Activated T-helper 1 cell treated with anti-CD3 and anti-CD28 coated beads, Interleukin-2, amount 50 U/mL, for 16 hours (primary cell): Measurements from ENCODE around the gene KRTAP9-8.
"Not testable (repeated sequence)": the region's sequence is repeated elsewhere in the genome, so short reads cannot be mapped to it uniquely, and the experiment has no call there.

Experiments used
- DNase-seq, 2 donors: peaks; one replicate each; pipeline ENCODE4 v3.0.0-alpha.2; 2020; ENCODE audit warnings: low read depth in 1 of 2, low spot score in 1 of 2

Gene KRTAP9-8

GRCh38 chr17:41237949-41238437, at the start of gene KRTAP9-8:
KRTAP9-8 (plus strand) TSS chr17:41237999; CDS start chr17:41238052, 53 bp downstream.
- DNase-seq: not testable (repeated sequence)

- DNase-seq: not testable (repeated sequence)
Measured at GRCh38 chr17:41189837-41190318, 47.9 kb upstream of the KRTAP9-8 start, which contains the start of gene KRTAP9-1. KRTAP9-1 (plus strand) TSS chr17:41189887; CDS start chr17:41189887, 0 bp downstream.

DNA sequence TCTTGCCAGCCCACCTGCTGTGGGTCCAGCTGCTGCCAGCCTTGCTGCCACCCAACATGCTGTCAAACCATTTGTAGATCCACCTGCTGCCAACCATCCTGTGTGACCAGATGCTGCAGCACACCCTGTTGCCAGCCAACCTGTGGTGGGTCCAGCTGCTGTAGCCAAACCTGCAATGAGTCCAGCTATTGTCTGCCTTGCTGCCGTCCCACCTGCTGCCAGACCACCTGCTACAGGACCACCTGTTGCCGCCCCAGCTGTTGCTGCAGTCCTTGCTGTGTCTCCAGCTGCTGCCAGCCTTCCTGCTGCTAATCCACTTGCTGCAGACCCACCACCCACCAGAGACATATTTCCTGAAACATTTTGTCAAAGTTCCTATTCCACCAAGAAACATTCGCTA, 47.5 kb upstream of the KRTAP9-8 start:
- DNase-seq: no peak

DNA sequence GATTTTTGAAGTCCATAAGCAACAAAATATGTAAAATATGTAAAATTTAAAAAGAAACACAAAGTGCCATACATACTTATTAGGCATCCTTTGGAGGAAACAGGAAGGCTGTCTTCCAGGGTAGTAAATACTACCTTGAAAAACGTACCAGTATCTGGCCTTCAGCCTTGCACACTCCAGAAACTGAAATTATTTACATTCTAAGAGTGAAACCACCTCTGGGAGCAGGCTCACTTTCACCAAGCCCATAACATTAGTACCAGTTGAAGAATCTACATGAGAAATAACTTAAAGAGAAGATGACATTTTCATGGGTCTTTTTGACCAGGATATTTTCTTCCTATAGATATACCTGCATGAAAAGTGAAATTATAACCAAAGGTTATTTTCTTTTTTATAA, 41.7 kb upstream of the KRTAP9-8 start:
- DNase-seq: no peak

- DNase-seq: no peak
Measured at GRCh38 chr17:41199421-41200078, 38.2 kb upstream of the KRTAP9-8 start.

DNA sequence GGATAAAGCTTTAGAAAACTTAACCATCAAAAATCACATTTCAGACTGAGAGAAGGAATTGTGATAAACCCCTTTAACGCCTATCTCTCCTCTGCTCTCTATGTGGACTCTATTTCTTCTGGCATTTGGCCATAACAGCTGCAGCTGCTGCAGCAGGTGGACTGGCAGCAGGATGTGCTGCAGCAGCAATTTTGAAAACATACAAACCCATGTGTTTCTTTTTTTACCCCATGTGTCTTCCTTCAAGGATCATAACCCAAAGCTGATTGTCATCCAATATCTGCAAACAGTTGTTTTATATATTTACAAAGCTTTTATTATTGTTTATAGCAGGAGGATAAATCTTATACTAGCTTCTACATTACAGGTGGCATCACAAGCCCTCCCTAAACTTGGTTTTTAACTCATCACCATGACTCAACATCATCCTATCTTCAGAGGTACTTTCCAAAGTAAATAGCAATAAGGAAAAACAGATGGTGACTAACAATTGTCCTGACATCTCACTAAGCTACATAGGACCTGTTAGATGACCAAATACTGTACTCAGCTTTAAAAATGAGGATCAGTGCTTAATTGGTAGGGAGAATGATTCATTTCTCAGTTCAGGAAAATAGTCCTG, 25.8 kb upstream of the KRTAP9-8 start:
- no peak for DNase-seq

GRCh38 chr17:41212524-41213169, 25.2 kb upstream of the KRTAP9-8 start:
- no peak for DNase-seq

GRCh38 chr17:41215681-41216080, 22.1 kb upstream of the KRTAP9-8 start:
- no peak for DNase-seq

DNA sequence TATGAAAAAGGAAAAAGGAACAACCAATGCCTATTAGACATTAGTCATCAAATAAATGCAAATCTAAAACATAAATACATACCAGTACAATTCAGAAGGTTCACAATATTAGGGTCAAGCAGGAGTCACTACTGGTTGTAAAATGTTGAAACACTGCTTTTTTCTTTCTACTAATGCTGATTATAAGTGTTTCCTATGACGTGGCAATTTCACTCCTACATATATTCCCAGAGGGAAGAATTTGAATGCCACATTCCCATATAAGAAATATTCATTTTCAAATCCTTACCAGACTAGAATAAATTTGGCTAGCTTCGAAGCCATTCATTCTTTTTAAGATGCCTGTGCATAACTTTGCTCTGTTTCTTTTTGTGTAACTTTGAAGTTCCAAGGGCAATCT, 14.0 kb upstream of the KRTAP9-8 start:
- no peak for DNase-seq

DNA sequence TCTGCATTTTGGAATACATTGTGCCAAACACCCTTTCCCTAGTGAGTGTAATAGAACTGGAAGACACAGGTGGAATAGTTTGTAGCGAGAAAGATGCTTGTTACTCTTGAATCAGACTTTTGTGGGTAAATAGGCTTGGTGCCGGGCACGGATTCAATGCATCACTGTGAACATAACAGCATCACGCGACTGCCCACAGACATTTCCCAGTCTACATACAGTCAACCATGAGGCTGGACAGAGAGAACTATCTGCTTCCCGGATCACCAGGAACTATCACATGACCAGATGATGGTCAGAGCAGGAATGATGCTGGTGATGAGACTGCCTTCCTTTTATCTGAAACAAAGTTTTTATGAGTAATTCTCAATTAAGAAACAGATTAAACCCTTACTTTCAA, 11.7 kb upstream of the KRTAP9-8 start:
- DNase-seq: no peak

GRCh38 chr17:41226598-41227095, 11.2 kb upstream of the KRTAP9-8 start, which contains the start of gene KRTAP9-2:
KRTAP9-2 (plus strand) TSS chr17:41226648; CDS start chr17:41226655, 7 bp downstream.
- DNase-seq: not testable (repeated sequence)

DNA sequence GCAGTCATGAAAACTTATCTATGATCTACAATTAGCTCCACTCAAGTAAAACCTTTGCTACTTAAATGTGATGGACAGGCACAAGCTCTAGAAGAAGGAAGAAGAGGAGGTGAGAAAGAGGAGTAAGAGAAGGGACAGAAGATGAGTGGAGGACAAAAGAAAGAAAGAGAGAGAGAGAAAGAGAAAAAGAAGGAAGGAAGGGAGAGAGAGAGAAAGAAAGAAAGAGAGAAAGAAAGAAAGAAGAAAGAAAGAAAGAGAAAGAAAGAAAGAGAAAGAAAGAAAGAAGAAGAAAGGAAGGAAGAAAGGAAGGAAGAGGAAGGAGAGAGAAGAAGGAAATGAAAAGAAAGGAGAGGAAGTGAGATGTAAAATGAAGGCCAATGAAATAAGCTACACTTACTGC, 7.7 kb upstream of the KRTAP9-8 start:
- no peak for DNase-seq

DNA sequence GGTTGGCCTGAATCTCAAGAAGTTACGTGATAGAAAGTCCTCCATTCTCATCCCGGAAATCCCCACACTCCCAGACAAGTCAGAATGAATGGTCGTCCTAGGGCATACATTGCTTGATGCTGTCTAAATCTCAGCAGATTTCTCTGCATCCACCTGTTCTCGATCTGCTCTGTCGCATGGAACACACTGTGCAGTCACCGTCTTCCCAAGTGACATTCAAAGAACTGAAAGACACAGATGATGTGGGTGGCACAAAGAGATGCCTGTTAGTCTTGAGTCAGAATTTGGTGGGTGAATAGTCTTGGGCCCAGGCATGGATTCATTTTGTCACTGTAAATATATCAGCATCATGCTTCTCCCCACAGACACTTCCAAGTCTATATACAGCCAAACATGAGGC, 6.1 kb upstream of the KRTAP9-8 start:
- no peak for DNase-seq

DNA sequence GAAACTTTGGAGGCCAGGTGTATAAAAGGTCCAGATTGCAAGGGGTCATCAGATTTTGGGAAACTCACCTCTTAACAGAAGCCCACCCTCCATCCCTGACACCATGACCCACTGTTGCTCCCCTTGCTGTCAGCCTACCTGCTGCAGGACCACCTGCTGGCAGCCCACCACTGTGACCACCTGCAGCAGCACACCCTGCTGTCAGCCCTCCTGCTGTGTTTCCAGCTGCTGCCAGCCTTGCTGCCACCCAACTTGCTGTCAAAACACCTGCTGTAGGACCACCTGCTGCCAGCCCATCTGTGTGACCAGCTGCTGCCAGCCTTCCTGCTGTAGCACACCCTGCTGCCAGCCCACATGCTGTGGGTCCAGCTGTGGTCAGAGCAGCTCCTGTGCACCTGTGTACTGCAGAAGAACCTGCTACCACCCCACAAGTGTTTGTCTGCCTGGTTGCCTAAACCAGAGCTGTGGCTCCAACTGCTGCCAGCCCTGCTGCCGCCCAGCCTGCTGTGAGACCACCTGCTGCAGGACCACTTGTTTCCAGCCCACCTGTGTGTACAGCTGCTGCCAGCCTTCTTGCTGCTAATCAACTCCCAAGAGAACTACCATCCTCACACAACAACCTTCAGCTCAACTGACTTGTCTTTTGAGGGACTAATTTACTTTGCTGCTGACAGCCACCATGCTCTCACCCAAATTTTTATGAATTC, 5.2 kb upstream of the KRTAP9-8 start, which contains the start of gene KRTAP9-3:
Gene KRTAP9-3, plus strand, starts transcription at position 51 of the 707 bp plus-strand sequence. Its CDS starts 53 bp downstream, at position 104.
- not testable (repeated sequence) for DNase-seq

GRCh38 chr17:41237116-41237515, 683 bp upstream of the KRTAP9-8 start:
- not testable (repeated sequence) for DNase-seq

GRCh38 chr17:41246995-41247787, 9.4 kb downstream of the KRTAP9-8 start:
- DNase-seq: not testable (repeated sequence)

DNA sequence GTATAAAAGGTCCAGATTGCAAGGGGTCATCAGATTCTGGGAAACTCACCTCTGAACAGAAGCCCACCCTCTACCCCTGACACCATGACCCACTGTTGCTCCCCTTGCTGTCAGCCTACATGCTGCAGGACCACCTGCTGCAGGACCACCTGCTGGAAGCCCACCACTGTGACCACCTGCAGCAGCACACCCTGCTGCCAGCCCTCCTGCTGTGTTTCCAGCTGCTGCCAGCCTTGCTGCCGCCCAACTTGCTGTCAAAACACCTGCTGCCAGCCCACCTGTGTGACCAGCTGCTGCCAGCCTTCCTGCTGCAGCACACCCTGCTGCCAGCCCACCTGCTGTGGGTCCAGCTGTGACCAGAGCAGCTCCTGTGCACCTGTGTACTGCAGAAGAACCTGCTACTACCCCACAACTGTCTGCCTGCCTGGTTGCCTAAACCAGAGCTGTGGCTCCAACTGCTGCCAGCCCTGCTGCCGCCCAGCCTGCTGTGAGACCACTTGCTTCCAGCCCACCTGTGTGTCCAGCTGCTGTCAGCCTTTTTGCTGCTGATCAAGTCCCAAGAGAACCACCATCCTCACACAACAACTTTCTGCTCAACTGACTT, 11.9 kb downstream of the KRTAP9-8 start, which contains the start of gene KRTAP9-4:
Gene KRTAP9-4, plus strand, starts transcription at position 51 of the 604 bp plus-strand sequence. Its CDS starts 34 bp downstream, at position 85.
- DNase-seq: not testable (repeated sequence)

GRCh38 chr17:41251261-41251660, 13.5 kb downstream of the KRTAP9-8 start:
- DNase-seq: no peak

GRCh38 chr17:41254861-41255260, 17.1 kb downstream of the KRTAP9-8 start:
- DNase-seq: no peak
